ENCODE results near the gene NFATC4. TPM values are rescaled to one million over a fixed set of nuclear protein-coding genes. Genes with fewer than 3 reads are reported as not detected.
"Not testable (repeated sequence)": the region's sequence is repeated elsewhere in the genome, so short reads cannot be mapped to it uniquely, and the experiment has no call there.

NFATC4 gene
- total RNA-seq, 1 donor from 2014 or later: 42.5 TPM

GRCh38 chr14:24366413-24366720, 1.6 kb upstream of the NFATC4 start:
- DNase-seq (ENCODE audit: extremely low read depth, low read depth, low spot score): no peak

GRCh38 chr14:24366721-24367513, 1.1 kb upstream of the NFATC4 start:
- peak; percentile 44 for DNase-seq (ENCODE audit: extremely low read depth, low read depth, low spot score)

DNA sequence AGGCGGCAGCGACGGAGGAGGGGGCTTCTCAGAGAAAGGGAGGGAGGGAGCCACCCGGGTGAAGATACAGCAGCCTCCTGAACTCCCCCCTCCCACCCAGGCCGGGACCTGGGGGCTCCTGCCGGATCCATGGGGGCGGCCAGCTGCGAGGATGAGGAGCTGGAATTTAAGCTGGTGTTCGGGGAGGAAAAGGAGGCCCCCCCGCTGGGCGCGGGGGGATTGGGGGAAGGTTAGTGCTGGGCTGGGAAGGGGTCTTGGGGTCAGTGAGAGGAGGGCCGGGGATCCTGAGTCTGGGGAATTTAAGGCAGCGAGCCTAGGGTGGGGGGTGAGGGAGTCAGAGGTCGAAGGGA, 203 bp downstream of the NFATC4 start:
- no peak for DNase-seq (ENCODE audit: extremely low read depth, low read depth, low spot score)

- DNase-seq (ENCODE audit: extremely low read depth, low read depth, low spot score): no peak
Observed at GRCh38 chr14:24368562-24369252, 723 bp downstream of the NFATC4 start.

DNA sequence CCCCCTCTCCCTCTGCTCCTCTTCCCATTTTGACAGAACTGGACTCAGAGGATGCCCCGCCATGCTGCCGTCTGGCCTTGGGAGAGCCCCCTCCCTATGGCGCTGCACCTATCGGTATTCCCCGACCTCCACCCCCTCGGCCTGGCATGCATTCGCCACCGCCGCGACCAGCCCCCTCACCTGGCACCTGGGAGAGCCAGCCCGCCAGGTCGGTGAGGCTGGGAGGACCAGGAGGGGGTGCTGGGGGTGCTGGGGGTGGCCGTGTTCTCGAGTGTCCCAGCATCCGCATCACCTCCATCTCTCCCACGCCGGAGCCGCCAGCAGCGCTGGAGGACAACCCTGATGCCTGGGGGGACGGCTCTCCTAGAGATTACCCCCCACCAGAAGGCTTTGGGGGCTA, 1.5 kb downstream of the NFATC4 start:
- DNase-seq (ENCODE audit: extremely low read depth, low read depth, low spot score): no peak

GRCh38 chr14:24369907-24370687, 2.1 kb downstream of the NFATC4 start:
- no peak for DNase-seq (ENCODE audit: extremely low read depth, low read depth, low spot score)

- DNase-seq (ENCODE audit: extremely low read depth, low read depth, low spot score): no peak
Observed at GRCh38 chr14:24370748-24371147, 2.8 kb downstream of the NFATC4 start.

DNA sequence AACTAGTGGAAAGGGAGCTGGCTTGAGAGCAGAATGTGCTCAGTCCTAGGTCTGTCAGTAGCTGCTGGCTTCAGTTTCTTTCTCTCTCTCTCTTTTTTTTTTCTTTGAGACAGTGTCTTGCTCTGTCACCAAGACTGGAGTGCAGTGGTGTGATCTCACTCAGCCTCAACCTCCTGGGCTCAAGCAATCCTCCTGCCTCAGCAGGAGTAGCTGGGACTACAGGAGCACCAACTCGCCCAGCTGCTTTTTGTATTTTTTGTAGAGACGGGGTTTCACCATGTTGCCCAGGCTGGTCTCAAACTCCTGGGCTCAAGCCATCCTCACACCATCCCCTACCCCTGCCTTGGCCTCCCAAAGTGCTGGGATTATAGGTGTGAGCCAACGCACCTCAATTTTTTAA, 3.6 kb downstream of the NFATC4 start:
- not testable (repeated sequence) for DNase-seq (ENCODE audit: extremely low read depth, low read depth, low spot score)

GRCh38 chr14:24372701-24373416, 4.9 kb downstream of the NFATC4 start:
- no peak for DNase-seq (ENCODE audit: extremely low read depth, low read depth, low spot score)

DNA sequence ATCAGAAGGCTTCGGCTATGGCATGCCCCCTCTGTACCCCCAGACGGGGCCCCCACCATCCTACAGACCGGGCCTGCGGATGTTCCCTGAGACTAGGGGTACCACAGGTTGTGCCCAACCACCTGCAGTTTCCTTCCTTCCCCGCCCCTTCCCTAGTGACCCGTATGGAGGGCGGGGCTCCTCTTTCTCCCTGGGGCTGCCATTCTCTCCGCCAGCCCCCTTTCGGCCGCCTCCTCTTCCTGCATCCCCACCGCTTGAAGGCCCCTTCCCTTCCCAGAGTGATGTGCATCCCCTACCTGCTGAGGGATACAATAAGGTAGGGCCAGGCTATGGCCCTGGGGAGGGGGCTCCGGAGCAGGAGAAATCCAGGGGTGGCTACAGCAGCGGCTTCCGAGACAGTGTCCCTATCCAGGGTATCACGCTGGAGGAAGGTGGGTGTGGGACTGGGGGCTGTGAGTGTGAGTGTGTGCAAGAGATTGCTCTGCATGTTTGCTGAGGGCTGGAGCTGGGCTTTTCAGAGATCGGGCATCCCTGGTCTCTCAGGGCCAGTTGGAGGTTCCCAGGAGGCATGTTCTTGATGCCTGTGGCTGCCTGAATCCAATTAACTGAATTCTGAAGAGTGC, 8.6 kb downstream of the NFATC4 start:
- DNase-seq (ENCODE audit: extremely low read depth, low read depth, low spot score): no peak

- DNase-seq (ENCODE audit: extremely low read depth, low read depth, low spot score): no peak
Observed at GRCh38 chr14:24377126-24377525, 9.1 kb downstream of the NFATC4 start.

DNA sequence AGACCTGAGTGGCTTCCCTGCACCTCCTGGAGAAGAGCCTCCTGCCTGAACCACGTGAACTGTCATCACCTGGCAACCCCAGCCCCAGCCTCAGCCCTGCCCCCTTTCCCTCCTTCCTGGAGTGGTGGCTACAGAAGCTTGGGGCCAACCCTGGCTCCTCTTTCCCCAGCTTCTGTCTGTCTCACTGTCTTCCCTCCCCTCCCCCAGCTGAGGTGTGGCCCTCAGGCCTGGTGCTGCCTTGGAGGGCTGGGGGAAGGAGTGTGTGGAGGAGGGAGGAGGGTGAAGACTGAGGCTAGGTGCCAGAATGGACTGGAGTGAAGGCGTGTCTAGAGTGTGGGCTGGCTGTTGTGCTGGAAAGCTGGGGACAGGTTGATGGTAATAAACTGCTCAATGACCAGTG, 9.7 kb downstream of the NFATC4 start:
- DNase-seq (ENCODE audit: extremely low read depth, low read depth, low spot score): no peak

GRCh38 chr14:24378327-24378726, 10.3 kb downstream of the NFATC4 start:
- no peak for DNase-seq (ENCODE audit: extremely low read depth, low read depth, low spot score)

GRCh38 chr14:24378981-24379906, 11.3 kb downstream of the NFATC4 start:
- no peak for DNase-seq (ENCODE audit: extremely low read depth, low read depth, low spot score)

DNA sequence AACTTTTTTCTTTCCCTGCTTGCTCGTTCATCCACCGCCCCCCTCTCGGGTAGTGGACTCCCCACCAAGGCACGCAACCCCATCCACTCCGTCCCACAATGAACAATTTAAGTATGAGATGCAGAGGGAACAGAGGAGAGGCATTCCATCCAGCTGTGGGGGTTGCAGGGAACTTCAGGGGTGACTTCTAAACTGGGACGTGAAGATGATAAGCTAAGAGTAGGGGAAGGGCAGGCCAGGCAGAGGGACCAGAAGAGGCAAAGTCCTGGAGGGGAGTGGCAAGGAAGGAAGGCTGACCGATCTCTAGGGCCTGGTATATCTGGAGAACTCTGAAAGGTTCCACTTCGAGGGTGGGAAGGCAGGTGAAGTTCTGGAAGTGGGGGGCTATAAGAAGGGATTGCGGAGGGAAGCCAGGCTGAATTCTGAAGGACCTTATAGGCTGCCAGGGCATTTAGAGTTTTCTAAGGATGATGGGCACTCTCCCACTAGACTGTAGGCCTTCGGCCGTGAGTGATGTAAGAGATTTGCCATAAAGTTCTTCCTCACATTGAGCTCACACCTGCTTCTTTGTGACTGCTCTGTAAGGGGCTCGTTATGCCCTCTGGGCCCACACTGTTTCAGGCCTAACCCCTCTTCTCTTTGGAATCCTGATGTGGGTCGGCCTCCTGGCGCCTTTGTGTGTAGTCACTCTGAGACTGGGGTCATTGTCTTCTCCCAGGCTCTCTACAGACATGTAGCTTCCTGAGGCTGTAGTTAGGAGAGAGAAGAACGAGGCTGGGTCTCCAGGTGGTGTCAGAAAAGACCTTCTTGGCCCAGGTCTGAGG, 12.1 kb downstream of the NFATC4 start:
- DNase-seq (ENCODE audit: extremely low read depth, low read depth, low spot score): no peak

DNA sequence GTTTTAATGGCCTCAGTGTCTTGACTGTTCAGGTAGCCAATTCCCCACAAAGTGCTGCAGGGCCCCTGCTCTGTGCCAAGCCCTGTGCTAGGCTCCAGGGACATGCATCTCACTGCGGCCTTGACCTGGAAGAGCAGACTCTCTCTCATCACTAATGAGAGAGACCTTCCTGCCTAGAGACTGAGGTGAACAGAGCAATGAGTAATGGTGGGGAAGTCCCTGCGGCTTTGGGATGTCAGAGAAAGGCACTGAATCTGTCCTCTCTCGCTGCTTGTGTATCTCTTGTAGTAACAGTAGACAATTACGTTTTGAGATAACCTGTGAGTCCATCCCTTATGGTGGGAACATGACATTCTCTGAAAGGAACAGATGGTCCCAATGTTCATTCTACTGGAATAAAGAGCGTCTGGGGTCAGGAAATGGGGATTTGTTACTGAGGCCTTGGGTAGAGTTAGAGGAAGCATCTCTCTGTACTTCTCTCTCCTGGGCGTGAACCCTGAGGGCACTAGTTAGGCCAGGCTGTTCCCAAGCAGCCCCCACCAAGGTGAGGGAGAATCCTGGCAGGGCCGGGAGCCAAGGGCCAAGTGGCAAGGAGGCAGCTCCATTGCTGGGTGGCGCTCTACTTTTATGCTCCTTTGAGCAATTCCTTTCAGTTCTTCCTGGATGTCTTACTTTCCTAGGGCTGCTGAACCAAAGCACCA, 13.5 kb downstream of the NFATC4 start:
- DNase-seq (ENCODE audit: extremely low read depth, low read depth, low spot score): no peak

DNA sequence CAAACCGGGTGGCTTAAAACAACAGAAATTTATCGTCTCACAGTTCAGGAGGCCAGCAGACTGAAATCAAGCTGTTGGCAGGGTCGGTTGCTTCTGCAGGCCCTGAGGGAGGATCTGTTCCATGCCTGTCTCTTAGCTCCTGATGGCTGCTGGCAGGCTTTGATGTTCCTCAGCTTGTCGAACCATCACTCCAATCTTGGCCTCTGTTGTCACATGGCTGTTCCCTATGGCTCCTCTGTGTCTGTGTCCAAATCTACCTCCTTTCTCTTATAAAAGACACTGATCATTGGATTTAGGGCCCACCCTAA, 14.0 kb downstream of the NFATC4 start:
- no peak for DNase-seq (ENCODE audit: extremely low read depth, low read depth, low spot score)

DNA sequence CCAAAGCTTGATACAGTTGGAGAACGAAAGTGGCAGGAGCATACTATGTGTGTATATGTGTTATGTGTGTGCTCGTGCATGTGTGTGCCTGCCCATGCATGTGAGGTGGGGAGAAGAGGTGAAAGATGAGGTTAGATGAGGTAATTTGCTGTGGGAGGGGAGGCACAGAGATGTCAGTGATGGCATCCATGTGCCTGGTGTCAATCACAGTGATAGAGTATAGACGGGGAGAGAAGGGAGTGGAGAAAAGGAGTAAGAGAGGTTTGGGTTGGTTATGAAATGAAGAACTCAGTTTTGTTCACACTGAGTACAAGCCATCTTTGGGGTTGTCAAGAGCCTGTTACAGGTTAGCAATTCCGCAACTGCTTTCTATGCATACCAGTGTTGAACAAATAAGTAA, 16.2 kb downstream of the NFATC4 start:
- DNase-seq (ENCODE audit: extremely low read depth, low read depth, low spot score): no peak
